Stomach (tissue), 4 donors: ENCODE data around the gene ERI3.

Experiments
- EP300 ChIP-seq: sonication (generic); formaldehyde crosslinking; IDR thresholded peaks from one replicate; pipeline ENCODE4 v1.6.1; 2017; ENCODE audit warnings: antibody characterized with exemption
- POLR2A ChIP-seq, 4 donors: fragments of 450-650 bp; IDR thresholded peaks; one replicate each; pipeline ENCODE4 v1.6.1; 2016; ENCODE audit warnings: antibody characterized with exemption in 4 of 4, control low read depth in 2 of 4, mild to moderate bottlenecking in 1 of 4, moderate library complexity in 1 of 4
- TF ChIP-seq, protein P1 (sequence below), 7 experiments: fragments of 450-650 bp in 4 of 7; fragments of 200-600 bp in 3 of 7; sonication (generic) in 3 of 7; IDR thresholded peaks; one replicate each; pipeline ENCODE4 v1.5.1; 2016 to 2019; ENCODE audit warnings: antibody characterized with exemption in 7 of 7, control low read depth in 2 of 7, mild to moderate bottlenecking in 1 of 7

DNA sequence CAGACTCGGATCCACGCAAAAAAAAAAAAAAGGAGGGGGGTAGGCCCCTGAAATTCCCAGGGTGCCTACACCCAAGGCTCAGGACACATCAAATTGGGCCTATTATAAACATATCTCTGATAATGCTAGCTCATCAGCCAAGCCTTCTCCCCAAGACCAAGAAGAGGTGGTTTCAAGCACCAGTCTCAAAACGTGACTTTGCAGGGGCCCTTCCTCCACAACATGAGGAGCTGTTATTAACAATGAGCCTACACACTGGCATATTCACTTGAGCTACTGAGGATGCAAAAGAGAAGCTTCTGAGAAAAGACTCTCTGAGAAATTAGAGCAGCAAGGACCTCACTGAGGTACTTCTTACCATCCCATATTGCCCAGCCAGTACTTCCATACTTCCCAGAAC is 32.7 kb downstream of the ERI3 start:
- TF ChIP-seq, protein P1, sequence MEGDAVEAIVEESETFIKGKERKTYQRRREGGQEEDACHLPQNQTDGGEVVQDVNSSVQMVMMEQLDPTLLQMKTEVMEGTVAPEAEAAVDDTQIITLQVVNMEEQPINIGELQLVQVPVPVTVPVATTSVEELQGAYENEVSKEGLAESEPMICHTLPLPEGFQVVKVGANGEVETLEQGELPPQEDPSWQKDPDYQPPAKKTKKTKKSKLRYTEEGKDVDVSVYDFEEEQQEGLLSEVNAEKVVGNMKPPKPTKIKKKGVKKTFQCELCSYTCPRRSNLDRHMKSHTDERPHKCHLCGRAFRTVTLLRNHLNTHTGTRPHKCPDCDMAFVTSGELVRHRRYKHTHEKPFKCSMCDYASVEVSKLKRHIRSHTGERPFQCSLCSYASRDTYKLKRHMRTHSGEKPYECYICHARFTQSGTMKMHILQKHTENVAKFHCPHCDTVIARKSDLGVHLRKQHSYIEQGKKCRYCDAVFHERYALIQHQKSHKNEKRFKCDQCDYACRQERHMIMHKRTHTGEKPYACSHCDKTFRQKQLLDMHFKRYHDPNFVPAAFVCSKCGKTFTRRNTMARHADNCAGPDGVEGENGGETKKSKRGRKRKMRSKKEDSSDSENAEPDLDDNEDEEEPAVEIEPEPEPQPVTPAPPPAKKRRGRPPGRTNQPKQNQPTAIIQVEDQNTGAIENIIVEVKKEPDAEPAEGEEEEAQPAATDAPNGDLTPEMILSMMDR (IDR thresholded peaks at IDR 0.05): no peak
- TF ChIP-seq EP300 (no peak), POLR2A (IDR thresholded peaks at IDR 0.05) (no peak)
